GM21515 (cell line): ENCODE measurements around the gene TRPC4AP.

Source experiments
- ATAC-seq: cut with Tn5 transposase; IDR thresholded peaks from one replicate; pipeline ENCODE4 v1.9.1; 2021; ENCODE audit not compliant: unreplicated experiment

Gene TRPC4AP

GRCh38 chr20:34989670-34990069, 102.9 kb downstream of the TRPC4AP start:
- ATAC-seq, result no peak

DNA sequence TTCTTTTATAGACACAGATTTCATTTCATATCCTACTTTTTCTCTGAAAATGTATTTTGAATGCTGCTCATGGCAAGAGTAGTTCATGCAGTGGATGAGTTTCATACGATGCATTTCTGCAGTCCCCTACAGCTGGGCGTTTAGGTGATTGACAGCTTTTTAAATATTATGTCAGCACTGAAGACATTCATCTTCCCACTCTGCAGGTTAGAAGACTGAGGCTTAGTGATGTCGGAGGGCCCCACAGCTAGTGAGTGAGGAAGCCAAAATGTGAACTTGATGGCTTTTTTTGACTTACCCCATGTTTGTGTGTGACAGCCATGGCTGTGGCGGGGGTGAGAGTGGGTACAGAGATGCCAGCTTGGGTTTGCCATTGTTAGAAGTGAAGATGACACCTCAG, 103.5 kb downstream of the TRPC4AP start:
- no peak for ATAC-seq

- no peak for ATAC-seq
These were observed 104.4 kb downstream of the TRPC4AP start for GRCh38 chr20:34988191-34988540.

DNA sequence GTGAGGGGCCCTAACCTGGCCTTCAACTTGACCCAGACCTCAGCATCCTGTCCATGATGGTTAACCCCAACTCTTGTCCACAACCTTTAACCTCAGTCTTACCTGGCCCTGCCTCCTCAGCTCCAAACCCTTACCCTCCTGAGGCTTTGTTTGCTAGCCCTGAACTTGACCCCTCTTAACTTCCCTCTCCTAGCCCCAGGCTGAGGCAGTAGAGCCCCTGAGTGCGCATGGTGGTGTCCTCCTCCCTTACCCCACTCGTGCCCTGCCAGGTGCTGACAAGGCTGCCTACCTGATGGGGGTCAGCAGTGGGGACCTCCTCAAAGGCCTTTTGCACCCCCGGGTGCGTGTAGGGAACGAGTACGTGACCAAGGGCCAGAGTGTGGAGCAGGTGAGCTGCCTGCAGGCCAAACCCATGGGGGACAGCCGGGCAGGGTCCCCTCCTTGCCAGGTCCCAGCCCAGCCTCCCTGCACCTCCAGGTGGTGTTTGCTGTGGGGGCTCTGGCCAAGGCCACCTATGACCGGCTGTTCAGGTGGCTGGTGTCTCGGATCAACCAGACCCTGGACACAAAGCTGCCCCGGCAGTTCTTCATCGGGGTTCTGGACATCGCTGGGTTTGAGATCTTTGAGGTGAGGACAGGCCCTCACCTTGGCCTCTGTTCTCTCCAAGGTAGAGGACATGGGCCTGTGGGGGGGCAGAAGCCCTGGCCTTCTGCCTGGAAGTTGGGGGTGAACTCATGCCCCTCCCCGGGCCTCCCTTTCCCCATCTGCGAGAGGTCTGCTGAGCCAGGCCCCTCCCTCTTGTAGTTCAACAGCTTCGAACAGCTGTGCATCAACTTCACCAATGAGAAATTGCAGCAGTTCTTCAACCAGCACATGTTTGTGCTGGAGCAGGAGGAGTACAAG, 105.1 kb downstream of the TRPC4AP start:
- no peak for ATAC-seq

- ATAC-seq, result no peak
These were observed 106.0 kb downstream of the TRPC4AP start for GRCh38 chr20:34986311-34987287.

GRCh38 chr20:34985461-34986310, 106.9 kb downstream of the TRPC4AP start:
- ATAC-seq, result no peak

- no peak for ATAC-seq
These were observed 107.8 kb downstream of the TRPC4AP start for GRCh38 chr20:34984756-34985261.

DNA sequence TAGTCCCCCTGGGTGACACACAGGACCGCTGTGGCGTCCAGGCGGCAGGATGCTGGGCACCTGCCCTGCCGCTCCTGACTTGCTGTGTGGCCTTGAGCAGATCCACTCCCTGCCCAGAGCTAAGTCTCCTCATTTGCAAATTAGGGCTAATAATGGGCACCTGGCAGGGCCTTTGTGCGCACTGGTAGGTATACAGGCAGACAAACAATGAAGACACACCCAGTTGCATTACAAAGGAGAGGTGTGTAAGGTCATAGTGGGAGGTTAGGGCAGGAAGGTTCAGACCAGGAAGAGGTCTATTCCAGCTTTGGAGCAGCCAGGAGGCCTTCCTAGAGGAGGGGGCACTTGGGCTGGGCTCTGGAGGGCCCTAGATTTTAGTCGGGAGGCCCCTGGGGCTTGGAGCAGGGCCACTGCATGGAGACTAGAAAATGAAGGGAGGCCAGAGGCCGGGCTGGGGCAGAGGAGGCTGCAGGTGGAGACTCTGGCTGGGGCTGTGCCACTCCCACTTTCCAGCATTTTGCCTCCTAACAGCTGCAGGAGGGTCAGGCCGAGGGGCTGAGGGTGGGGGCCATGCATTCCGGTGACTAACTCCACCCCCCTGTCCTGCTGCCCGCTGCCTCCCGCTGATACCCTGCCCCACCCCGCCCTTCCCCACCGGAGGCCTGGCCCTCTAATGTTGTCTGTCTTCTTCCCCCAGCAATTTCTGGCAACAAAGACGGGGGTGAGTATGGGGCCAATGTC, 108.4 kb downstream of the TRPC4AP start:
- no peak for ATAC-seq

GRCh38 chr20:34983089-34983820, 109.4 kb downstream of the TRPC4AP start:
- no peak for ATAC-seq

GRCh38 chr20:34982270-34983088, 110.1 kb downstream of the TRPC4AP start:
- no peak for ATAC-seq

GRCh38 chr20:34980543-34981233, 111.9 kb downstream of the TRPC4AP start:
- no peak for ATAC-seq

GRCh38 chr20:34979366-34980153, 113.0 kb downstream of the TRPC4AP start:
- no peak for ATAC-seq

- no peak for ATAC-seq
These were observed 114.4 kb downstream of the TRPC4AP start for GRCh38 chr20:34978092-34978744.

DNA sequence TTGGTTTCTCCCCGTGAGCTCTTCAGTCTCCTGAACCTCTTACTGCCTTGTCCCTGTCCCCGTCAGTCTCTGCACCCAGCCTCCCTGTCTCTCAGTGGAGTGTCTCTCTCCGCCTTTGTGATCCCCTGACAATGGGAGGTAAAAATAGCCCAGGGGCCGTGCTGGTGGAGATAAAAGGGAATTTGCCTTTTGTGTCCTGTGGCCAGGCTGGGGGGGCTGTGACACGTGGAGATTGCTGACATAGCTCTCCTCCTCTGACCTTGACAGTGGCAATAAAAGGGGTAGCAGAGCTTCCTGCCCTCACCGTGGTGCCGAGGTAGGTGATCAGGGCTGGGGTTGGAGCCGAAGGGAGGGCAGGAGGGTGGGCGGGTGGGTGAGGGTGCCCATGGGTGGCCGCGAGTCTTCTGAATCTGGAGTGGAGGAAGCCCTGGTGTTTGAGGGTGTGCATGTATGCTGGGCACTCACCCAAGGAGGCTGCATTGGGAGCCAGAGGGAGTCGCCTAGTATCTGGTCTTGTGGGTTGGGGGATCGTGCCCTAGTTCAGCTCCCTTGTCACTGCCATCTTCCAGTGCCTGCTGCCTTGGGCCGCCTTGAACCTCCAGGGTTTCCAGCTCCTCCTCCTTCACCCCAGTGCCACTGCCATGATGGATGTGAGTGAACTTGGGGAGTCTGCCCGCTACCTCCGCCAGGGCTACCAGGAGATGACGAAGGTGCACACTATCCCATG, 115.1 kb downstream of the TRPC4AP start:
- no peak for ATAC-seq

GRCh38 chr20:34976286-34976685, 116.3 kb downstream of the TRPC4AP start:
- ATAC-seq, result no peak

DNA sequence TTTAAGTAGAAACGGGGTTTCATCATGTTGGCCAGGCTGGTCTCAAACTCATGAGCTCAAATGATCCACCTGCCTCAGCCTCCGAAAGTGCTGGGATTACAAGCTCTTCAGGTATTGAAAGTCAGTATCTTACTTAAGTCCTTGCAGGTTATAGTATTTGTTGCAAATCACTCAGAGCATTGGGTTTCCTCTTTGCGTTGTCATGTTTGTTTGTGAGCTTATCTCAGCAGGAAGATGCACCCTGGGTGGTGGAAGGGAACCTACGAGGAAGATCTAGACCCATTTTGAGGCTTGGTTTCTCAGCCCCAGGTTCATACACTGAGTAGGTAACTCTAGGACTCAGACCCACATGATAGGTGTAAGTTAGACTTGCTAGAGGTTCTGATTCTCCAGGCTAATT, 118.4 kb downstream of the TRPC4AP start:
- no peak for ATAC-seq
